Uterus (tissue), 2 donors: ENCODE data around the gene TMEM183A.

Experiments
- POLR2A ChIP-seq, 2 donors: fragments of 450-650 bp; IDR thresholded peaks; one replicate each; pipeline ENCODE4 v1.6.1; 2016; ENCODE audit warnings: antibody characterized with exemption in 2 of 2, mild to moderate bottlenecking in 1 of 2, moderate library complexity in 1 of 2
- TF ChIP-seq, protein P1 (sequence below), 4 experiments: fragments of 200-600 bp in 2 of 4; fragments of 450-650 bp in 2 of 4; sonication (generic) in 2 of 4; IDR thresholded peaks; one replicate each; pipeline ENCODE4 v1.5.1; 2016 to 2019; ENCODE audit warnings: antibody characterized with exemption in 4 of 4, mild to moderate bottlenecking in 2 of 4, moderate library complexity in 1 of 4

DNA sequence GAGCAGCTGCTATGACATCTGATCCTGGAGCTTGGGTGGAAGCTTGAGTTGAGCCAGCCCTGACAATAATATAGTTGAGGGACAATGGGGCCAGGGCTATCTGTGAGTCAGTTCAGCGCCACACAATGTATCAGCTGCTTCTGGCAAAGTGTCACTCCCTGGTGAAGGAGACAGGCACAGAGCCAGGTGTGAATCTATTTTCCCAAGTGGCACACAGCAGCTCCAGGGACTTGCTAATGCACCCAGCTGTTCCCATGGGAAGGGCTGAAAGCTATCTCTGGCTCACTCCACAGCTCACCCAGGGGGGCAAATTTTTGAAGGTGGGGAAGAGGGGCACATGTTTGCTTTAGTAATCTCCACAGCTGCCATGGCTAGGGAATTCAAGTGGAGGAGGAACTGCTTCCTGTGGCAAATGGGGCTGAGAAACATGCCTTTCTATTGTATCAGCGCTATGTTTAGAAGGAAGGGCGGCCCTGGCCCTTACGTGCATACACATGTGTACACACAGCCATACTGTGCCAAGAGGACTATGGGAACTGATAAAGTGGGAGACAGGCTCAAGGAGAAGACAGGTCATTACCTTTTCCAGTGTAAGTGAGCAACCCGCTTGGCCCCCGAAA is 42.3 kb upstream of the TMEM183A start:
- TF ChIP-seq, protein P1, sequence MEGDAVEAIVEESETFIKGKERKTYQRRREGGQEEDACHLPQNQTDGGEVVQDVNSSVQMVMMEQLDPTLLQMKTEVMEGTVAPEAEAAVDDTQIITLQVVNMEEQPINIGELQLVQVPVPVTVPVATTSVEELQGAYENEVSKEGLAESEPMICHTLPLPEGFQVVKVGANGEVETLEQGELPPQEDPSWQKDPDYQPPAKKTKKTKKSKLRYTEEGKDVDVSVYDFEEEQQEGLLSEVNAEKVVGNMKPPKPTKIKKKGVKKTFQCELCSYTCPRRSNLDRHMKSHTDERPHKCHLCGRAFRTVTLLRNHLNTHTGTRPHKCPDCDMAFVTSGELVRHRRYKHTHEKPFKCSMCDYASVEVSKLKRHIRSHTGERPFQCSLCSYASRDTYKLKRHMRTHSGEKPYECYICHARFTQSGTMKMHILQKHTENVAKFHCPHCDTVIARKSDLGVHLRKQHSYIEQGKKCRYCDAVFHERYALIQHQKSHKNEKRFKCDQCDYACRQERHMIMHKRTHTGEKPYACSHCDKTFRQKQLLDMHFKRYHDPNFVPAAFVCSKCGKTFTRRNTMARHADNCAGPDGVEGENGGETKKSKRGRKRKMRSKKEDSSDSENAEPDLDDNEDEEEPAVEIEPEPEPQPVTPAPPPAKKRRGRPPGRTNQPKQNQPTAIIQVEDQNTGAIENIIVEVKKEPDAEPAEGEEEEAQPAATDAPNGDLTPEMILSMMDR (IDR thresholded peaks at IDR 0.05), result no peak
- no peak for TF ChIP-seq POLR2A (IDR thresholded peaks at IDR 0.05)
